Fibroblast of the aortic adventitia (primary cell): ENCODE measurements around the gene TMEM121B. TPM values are rescaled to one million over a fixed set of nuclear protein-coding genes. Genes with fewer than 3 reads are reported as not detected.

Experiments
- DNase-seq: peaks from one replicate; pipeline ENCODE4 v3.0.0-alpha.2; 2010; ENCODE audit warnings: low read depth
- H3K4me3 ChIP-seq: 2 replicates; pipeline ENCODE4 v1.5.1; 2011; ENCODE audit warnings: low read depth, mild to moderate bottlenecking, control low read depth, low read length, moderate library complexity
- CTCF ChIP-seq: IDR thresholded peaks from 2 replicates; pipeline ENCODE4 v1.5.1; 2011; ENCODE audit warnings: mild to moderate bottlenecking, low read length, control low read depth, inconsistent platforms; ENCODE audit not compliant: insufficient read depth
- total RNA-seq: library from RNA; depleted of rRNA; stranded (reverse); fragments of >200 nt; gene quantifications from 2 replicates; pipeline ENCODE4 v1.2.3, GENCODE V29; 2012; ENCODE audit warnings: low replicate concordance

The TMEM121B gene
- total RNA-seq, 1 donor = 0.09 TPM

DNA sequence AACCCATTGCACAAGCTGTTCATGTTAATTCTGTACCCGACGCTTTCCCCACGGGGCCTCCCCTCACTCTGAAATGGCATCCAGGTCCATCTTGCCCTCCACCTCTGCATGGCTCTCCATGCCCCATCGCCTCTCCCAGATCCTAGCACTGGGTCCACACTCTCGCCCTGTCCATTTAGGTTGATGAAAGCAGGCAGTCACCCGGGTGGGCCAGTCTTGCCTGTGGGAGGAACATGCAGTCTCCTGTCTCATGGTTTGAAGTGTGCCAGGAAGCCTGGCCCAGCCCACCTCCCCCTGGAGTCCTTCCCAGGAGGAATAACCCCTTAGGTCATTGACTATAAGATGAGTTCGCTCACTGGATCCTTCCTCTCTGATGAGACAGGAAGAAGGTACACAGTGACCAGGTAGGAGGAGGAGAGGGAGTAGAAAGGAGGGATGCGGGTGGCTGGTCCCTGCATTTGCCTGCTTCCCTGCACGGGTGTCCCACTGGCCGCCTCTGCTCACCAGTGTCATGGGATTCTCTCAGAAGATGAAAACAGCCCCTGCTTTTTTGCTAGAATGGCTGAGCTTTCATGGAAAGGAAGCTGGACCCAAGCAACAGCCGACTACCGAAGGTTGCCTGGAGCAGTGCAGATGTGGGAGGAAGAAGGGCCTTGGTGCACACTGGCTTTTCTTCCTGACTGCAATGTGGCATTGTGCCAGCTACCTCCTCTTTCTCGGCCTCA lies 6.8 kb downstream of the TMEM121B start:
- no peak for DNase-seq
- TF ChIP-seq CTCF = no peak
- no peak overlapping the region for H3K4me3 ChIP-seq

DNA sequence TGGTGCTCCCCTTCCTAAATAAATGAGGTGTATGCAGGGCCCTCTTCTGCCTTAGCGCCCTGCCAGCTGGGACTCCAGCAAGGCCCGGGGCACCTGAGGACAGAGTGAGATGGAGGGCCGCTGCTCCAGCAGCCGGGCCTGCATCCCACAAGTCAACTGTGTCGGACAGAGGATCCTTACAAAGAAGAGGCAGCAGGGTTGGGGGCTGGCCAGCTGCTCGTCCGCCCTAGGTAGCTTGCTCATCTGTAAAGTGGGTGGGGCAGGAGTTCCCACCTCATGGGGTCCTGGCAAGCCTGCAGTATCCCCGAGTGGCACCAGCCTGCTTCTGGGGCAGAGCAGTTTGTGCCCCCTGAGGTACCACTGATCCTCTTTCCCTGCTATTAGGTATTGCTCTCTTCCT lies 7.6 kb downstream of the TMEM121B start:
- DNase-seq = no peak
- no peak overlapping the region for H3K4me3 ChIP-seq
- TF ChIP-seq CTCF = no peak

GRCh38 chr22:17112491-17113042 lies 8.6 kb downstream of the TMEM121B start:
- no peak for DNase-seq
- H3K4me3 ChIP-seq = no peak overlapping the region
- TF ChIP-seq CTCF = no peak

- DNase-seq = no peak
- no peak overlapping the region for H3K4me3 ChIP-seq
- TF ChIP-seq CTCF = no peak
Observed at GRCh38 chr22:17110791-17111550, 10.2 kb downstream of the TMEM121B start.

GRCh38 chr22:17109976-17110375 lies 11.2 kb downstream of the TMEM121B start:
- DNase-seq = no peak
- no peak overlapping the region for H3K4me3 ChIP-seq
- TF ChIP-seq CTCF = no peak

DNA sequence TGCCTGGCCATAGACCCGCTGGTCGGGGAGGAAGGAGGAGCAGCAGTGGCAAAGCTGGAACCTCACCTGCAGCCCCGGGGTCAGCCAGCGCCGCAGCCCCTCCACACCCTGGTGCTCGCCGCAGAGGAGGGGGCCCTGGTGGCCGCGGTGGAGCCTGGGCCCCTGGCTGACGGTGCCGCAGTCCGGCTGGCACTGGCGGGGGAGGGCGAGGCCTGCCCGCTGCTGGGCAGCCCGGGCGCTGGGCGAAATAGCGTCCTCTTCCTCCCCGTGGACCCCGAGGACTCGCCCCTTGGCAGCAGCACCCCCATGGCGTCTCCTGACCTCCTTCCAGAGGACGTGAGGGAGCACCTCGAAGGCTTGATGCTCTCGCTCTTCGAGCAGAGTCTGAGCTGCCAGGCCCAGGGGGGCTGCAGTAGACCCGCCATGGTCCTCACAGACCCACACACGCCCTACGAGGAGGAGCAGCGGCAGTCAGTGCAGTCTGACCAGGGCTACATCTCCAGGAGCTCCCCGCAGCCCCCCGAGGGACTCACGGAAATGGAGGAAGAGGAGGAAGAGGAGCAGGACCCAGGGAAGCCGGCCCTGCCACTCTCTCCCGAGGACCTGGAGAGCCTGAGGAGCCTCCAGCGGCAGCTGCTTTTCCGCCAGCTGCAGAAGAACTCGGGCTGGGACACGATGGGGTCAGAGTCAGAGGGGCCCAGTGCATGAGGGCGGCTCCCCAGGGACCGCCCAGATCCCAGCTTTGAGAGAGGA lies 11.9 kb downstream of the TMEM121B start:
- DNase-seq = no peak
- H3K4me3 ChIP-seq = no peak overlapping the region
- TF ChIP-seq CTCF = no peak
